Measurements from ENCODE around the gene GLTP.
"Not testable (repeated sequence)": the region's sequence is repeated elsewhere in the genome, so short reads cannot be mapped to it uniquely, and the experiment has no call there.

GLTP gene

DNA sequence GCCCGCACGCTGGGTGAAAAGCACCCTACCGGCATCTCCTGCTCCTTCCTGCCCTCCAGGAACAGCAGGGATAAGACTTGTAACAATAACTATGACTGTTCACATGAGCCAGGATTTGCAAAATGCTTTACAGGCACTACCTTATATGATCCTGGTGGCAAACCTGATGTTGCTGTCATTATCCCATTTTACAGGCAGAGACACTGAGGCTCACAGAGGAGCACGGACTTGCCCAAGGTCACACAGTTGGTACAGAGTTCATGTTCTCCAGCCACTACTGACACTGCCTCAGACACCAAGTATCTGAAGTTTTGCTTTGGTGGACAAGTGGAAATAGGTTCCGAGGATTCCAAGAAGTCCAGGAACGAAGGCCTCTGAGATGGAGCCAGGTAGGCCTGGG is 22.6 kb downstream of the GLTP start:
- no peaks in the 10 kb centered on the region for H3K4me1 ChIP-seq (ENCODE audit: control insufficient read depth, low read length)
- no peak overlapping the region for H3K4me3 ChIP-seq (ENCODE audit: low read length)
- H3K9me2 ChIP-seq (replicated peaks; ENCODE audit: control insufficient read depth, low read length), result no peaks in the 10 kb centered on the region
- no peak overlapping the region for H3K4me2 ChIP-seq (ENCODE audit: low read length)
- no peak overlapping the region for H3K27ac ChIP-seq (ENCODE audit: low read depth, low read length)
- H3K79me2 ChIP-seq (ENCODE audit: control insufficient read depth, low read length), result no peaks in the 10 kb centered on the region
- peaks cover 4% of the 10 kb centered on the region; the same call in 1 of the 2 replicates for H3K36me3 ChIP-seq (ENCODE audit: control insufficient read depth, low read length)
- no peaks in the 10 kb centered on the region for H3K9me3 ChIP-seq (ENCODE audit: control insufficient read depth, insufficient read depth, low read length)
- H3K27me3 ChIP-seq (ENCODE audit: control insufficient read depth, low read length), result no peaks in the 10 kb centered on the region
- H3F3A ChIP-seq (ENCODE audit: control insufficient read depth, insufficient read depth), result no peaks in the 10 kb centered on the region
- H4K20me1 ChIP-seq (ENCODE audit: control insufficient read depth, insufficient read depth, low read depth, low read length), result no peaks in the 10 kb centered on the region
- no peak for TF ChIP-seq EZH2phosphoT487 (IDR thresholded peaks at IDR 0.05; ENCODE audit: borderline replicate concordance, low read length)
- TF ChIP-seq, protein P1, sequence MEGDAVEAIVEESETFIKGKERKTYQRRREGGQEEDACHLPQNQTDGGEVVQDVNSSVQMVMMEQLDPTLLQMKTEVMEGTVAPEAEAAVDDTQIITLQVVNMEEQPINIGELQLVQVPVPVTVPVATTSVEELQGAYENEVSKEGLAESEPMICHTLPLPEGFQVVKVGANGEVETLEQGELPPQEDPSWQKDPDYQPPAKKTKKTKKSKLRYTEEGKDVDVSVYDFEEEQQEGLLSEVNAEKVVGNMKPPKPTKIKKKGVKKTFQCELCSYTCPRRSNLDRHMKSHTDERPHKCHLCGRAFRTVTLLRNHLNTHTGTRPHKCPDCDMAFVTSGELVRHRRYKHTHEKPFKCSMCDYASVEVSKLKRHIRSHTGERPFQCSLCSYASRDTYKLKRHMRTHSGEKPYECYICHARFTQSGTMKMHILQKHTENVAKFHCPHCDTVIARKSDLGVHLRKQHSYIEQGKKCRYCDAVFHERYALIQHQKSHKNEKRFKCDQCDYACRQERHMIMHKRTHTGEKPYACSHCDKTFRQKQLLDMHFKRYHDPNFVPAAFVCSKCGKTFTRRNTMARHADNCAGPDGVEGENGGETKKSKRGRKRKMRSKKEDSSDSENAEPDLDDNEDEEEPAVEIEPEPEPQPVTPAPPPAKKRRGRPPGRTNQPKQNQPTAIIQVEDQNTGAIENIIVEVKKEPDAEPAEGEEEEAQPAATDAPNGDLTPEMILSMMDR (IDR thresholded peaks at IDR 0.05; ENCODE audit: low read depth, low read length, poor library complexity, severe bottlenecking), result no peak

DNA sequence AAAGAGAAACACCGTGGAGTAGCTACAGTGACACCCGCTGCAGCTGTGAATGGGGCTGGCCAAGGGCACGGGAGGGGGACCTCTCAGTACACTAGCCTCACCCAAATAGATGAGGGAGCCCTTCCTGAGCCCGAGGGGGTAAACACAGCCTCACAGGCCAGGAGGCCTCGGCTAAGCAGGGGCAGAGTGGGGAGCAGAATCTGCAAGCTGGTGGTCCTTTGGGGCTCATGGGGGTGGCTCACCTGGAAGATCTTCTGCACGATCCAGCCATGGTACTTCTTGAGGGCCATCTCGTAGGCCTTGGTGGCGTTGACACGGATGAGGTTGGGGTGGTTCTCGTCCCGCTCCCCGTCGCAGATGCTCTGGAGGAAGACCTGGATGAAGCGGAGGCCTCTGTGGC is 25.0 kb downstream of the GLTP start:
- no peaks in the 10 kb centered on the region for H3K9me2 ChIP-seq (replicated peaks; ENCODE audit: control insufficient read depth, low read length)
- H3K36me3 ChIP-seq (ENCODE audit: control insufficient read depth, low read length), result peaks cover 4% of the 10 kb centered on the region; the same call in 1 of the 2 replicates
- H3K27me3 ChIP-seq (ENCODE audit: control insufficient read depth, low read length), result no peaks in the 10 kb centered on the region
- no peaks in the 10 kb centered on the region for H3K9me3 ChIP-seq (ENCODE audit: control insufficient read depth, insufficient read depth, low read length)
- H3K79me2 ChIP-seq (ENCODE audit: control insufficient read depth, low read length), result no peaks in the 10 kb centered on the region
- no peak overlapping the region for H3K4me3 ChIP-seq (ENCODE audit: low read length)
- H4K20me1 ChIP-seq (ENCODE audit: control insufficient read depth, insufficient read depth, low read depth, low read length), result no peaks in the 10 kb centered on the region
- no peaks in the 10 kb centered on the region for H3F3A ChIP-seq (ENCODE audit: control insufficient read depth, insufficient read depth)
- no peak overlapping the region for H3K27ac ChIP-seq (ENCODE audit: low read depth, low read length)
- H3K4me2 ChIP-seq (ENCODE audit: low read length), result no peak overlapping the region
- H3K4me1 ChIP-seq (ENCODE audit: control insufficient read depth, low read length), result no peaks in the 10 kb centered on the region
- no peak for TF ChIP-seq EZH2phosphoT487 (IDR thresholded peaks at IDR 0.05; ENCODE audit: borderline replicate concordance, low read length)
- TF ChIP-seq, protein P1 (IDR thresholded peaks at IDR 0.05; ENCODE audit: low read depth, low read length, poor library complexity, severe bottlenecking), result no peak

DNA sequence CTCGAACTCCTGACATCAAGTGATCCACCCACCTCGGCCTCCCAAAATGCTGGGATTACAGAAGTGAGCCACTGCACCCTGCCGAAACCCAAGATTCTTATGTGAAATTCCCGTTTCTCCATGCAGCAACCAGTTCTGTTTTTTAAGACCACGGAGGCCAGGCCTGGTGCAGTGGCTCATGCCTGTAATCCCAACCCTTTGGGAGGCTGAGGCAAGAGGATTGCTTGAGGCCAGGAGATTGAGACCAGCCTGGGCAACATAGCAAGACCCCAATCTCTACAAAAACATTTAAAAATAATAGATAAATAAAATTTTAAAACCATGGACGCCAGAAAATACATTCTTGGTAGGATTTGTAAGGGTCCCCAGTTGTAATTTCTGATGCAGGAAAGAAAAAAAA is 29.8 kb downstream of the GLTP start:
- H3K4me1 ChIP-seq (ENCODE audit: control insufficient read depth, low read length); H3K27me3 ChIP-seq (ENCODE audit: control insufficient read depth, low read length); H3K9me3 ChIP-seq (ENCODE audit: control insufficient read depth, insufficient read depth, low read length); H3K9me2 ChIP-seq (replicated peaks; ENCODE audit: control insufficient read depth, low read length); H3K4me3 ChIP-seq (ENCODE audit: low read length); H4K20me1 ChIP-seq (ENCODE audit: control insufficient read depth, insufficient read depth, low read depth, low read length); H3F3A ChIP-seq (ENCODE audit: control insufficient read depth, insufficient read depth); H3K4me2 ChIP-seq (ENCODE audit: low read length); H3K27ac ChIP-seq (ENCODE audit: low read depth, low read length); H3K36me3 ChIP-seq (ENCODE audit: control insufficient read depth, low read length); H3K79me2 ChIP-seq (ENCODE audit: control insufficient read depth, low read length): not testable (repeated sequence)

DNA sequence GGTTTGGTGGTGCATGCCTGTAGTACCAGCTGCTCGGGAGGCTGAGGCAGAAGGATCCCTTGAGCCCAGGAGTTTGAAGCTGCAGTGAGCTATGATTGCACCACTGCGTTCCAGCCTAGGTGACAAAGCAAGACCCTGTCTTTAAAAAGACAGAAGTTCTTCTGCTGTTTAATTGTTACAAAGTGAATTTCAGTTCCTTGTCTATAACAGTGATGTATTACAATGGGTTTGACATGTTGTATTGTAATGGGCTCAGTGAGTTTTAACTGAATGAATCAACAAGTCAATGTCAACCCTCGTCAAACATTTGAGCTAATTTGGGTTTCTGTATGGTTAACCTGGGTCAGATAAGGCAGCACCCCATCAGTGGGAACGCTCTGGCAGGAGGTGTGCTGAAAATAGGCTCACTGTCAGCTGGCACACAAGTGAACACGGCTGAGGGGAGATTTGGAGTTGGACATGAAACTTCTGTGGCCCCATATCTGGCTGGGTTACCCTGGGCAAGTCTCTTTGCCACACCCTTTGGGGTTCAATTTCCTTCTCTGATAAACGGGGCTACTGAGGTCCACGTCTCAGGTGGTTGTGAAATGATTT is 33.1 kb downstream of the GLTP start:
- Histone ChIP-seq H3K4me2 (ENCODE audit: low read length) (no peak overlapping the region), H3K27me3 (ENCODE audit: control insufficient read depth, low read length) (no peaks in the 10 kb centered on the region)

More for the DNA sequence above, 33.1 kb downstream of the GLTP start:
- TF ChIP-seq EZH2phosphoT487 (IDR thresholded peaks at IDR 0.05; ENCODE audit: borderline replicate concordance, low read length), result no peak
- TF ChIP-seq, protein P1 (IDR thresholded peaks at IDR 0.05; ENCODE audit: low read depth, low read length, poor library complexity, severe bottlenecking), result no peak
- Histone ChIP-seq H4K20me1 (ENCODE audit: control insufficient read depth, insufficient read depth, low read depth, low read length) (no peaks in the 10 kb centered on the region), H3K9me3 (ENCODE audit: control insufficient read depth, insufficient read depth, low read length) (no peaks in the 10 kb centered on the region), H3K27ac (ENCODE audit: low read depth, low read length) (no peak overlapping the region), H3K79me2 (ENCODE audit: control insufficient read depth, low read length) (no peaks in the 10 kb centered on the region), H3K36me3 (ENCODE audit: control insufficient read depth, low read length) (no peaks in the 10 kb centered on the region), H3K9me2 (replicated peaks; ENCODE audit: control insufficient read depth, low read length) (no peaks in the 10 kb centered on the region), H3F3A (ENCODE audit: control insufficient read depth, insufficient read depth) (0 out of 2 replicates have a peak, but pooled peaks cover 4% of the 10 kb centered on the region), H3K4me3 (ENCODE audit: low read length) (no peak overlapping the region), H3K4me1 (ENCODE audit: control insufficient read depth, low read length) (peaks cover 12% of the 10 kb centered on the region)
